Liver (tissue), 9 donors: ENCODE data around the gene ASB2. TPM values are rescaled to one million over a fixed set of nuclear protein-coding genes. Genes with fewer than 3 reads are reported as not detected.

Experiments used
- DNase-seq: peaks from one replicate; pipeline ENCODE4 v3.0.0-alpha.2; 2017; ENCODE audit warnings: low spot score
- H3K27ac ChIP-seq, 2 donors: one replicate each; pipeline ENCODE4 v1.7.0; 2013; ENCODE audit warnings: inconsistent platforms in 2 of 2, low read length in 2 of 2, control low read depth in 1 of 2, low read depth in 1 of 2, mild to moderate bottlenecking in 1 of 2
- H3K27me3 ChIP-seq, 4 donors: one replicate each; pipeline versions ENCODE4 v1.6.1 to v1.7.0; 2013; ENCODE audit warnings: low read length in 3 of 4, inconsistent platforms in 1 of 4, mild to moderate bottlenecking in 1 of 4, moderate library complexity in 1 of 4; ENCODE audit not compliant: control insufficient read depth in 4 of 4, insufficient read depth in 4 of 4
- H3K36me3 ChIP-seq, 4 donors: one replicate each; pipeline versions ENCODE4 v1.6.1 to v1.7.0; 2013; ENCODE audit warnings: low read length in 3 of 4, mild to moderate bottlenecking in 3 of 4, low read depth in 1 of 4, moderate library complexity in 1 of 4; ENCODE audit not compliant: control insufficient read depth in 4 of 4, insufficient read depth in 3 of 4
- H3K4me1 ChIP-seq, 4 donors: one replicate each; pipeline versions ENCODE4 v1.6.1 to v1.7.0; 2013; ENCODE audit warnings: low read length in 3 of 4, mild to moderate bottlenecking in 3 of 4, moderate library complexity in 1 of 4; ENCODE audit not compliant: control insufficient read depth in 4 of 4, insufficient read depth in 4 of 4
- H3K4me3 ChIP-seq, 3 donors: one replicate each; pipeline versions ENCODE4 v1.6.1 to v1.7.0; 2013; ENCODE audit warnings: low read length in 3 of 3, control low read depth in 1 of 3, low read depth in 1 of 3, mild to moderate bottlenecking in 1 of 3
- H3K9ac ChIP-seq, 2 donors: one replicate each; pipeline ENCODE4 v1.7.0; 2013; ENCODE audit warnings: low read length in 2 of 2, mild to moderate bottlenecking in 2 of 2, moderate library complexity in 2 of 2, control low read depth in 1 of 2, low read depth in 1 of 2
- H3K9me3 ChIP-seq, 4 donors: one replicate each; pipeline versions ENCODE4 v1.6.1 to v1.7.0; 2013; ENCODE audit warnings: low read length in 3 of 4; ENCODE audit not compliant: control insufficient read depth in 4 of 4
- EGR1 ChIP-seq, 2 donors: IDR thresholded peaks; 2 replicates each; pipeline ENCODE4 v1.6.1; 2016 to 2018; ENCODE audit warnings: antibody characterized with exemption in 2 of 2, low read depth in 2 of 2
- FOXA1 ChIP-seq: IDR thresholded peaks from 2 replicates; pipeline ENCODE4 v1.6.1; 2016; ENCODE audit warnings: antibody characterized with exemption
- FOXA2 ChIP-seq: IDR thresholded peaks from 2 replicates; pipeline ENCODE4 v1.6.1; 2016; ENCODE audit warnings: antibody characterized with exemption
- GABPA ChIP-seq, 2 donors: IDR thresholded peaks in 1 of 2; conservative IDR thresholded peaks in 1 of 2; 2 replicates each; pipeline ENCODE4 v1.6.1; 2016; ENCODE audit warnings: antibody characterized with exemption in 2 of 2, mild to moderate bottlenecking in 1 of 2, moderate library complexity in 1 of 2
- HNF4A ChIP-seq, 2 donors: conservative IDR thresholded peaks; 2 replicates each; pipeline ENCODE4 v1.6.1; 2016; ENCODE audit warnings: antibody characterized with exemption in 2 of 2, mild to moderate bottlenecking in 2 of 2
- HNF4G ChIP-seq: IDR thresholded peaks from 2 replicates; pipeline ENCODE4 v1.6.1; 2016; ENCODE audit warnings: antibody characterized with exemption
- JUND ChIP-seq, 2 donors: IDR thresholded peaks; 2 replicates each; pipeline ENCODE4 v1.6.1; 2016; ENCODE audit warnings: antibody characterized with exemption in 2 of 2
- MAX ChIP-seq: IDR thresholded peaks from 2 replicates; pipeline ENCODE4 v1.6.1; 2016; ENCODE audit warnings: antibody characterized with exemption
- NR2F2 ChIP-seq: IDR thresholded peaks from 2 replicates; pipeline ENCODE4 v1.6.1; 2016; ENCODE audit warnings: antibody characterized with exemption
- RAD21 ChIP-seq, 2 donors: IDR thresholded peaks; 2 replicates each; pipeline ENCODE4 v1.6.1; 2016; ENCODE audit warnings: antibody characterized with exemption in 2 of 2, mild to moderate bottlenecking in 2 of 2
- RXRA ChIP-seq, 2 donors: IDR thresholded peaks; 2 replicates each; pipeline ENCODE4 v1.6.1; 2017 to 2018; ENCODE audit warnings: antibody characterized with exemption in 2 of 2, mild to moderate bottlenecking in 1 of 2
- SP1 ChIP-seq: IDR thresholded peaks from 2 replicates; pipeline ENCODE4 v1.6.1; 2018; ENCODE audit warnings: antibody characterized with exemption, mild to moderate bottlenecking
- TAF1 ChIP-seq: conservative IDR thresholded peaks from 2 replicates; pipeline ENCODE4 v1.6.1; 2016; ENCODE audit warnings: antibody characterized with exemption, mild to moderate bottlenecking
- YY1 ChIP-seq: IDR thresholded peaks from 2 replicates; pipeline ENCODE4 v1.6.1; 2016; ENCODE audit warnings: antibody characterized with exemption, mild to moderate bottlenecking
- WGBS: extraction: QIAGEN DNeasy Blood & Tissue Kit; methylation state at CpG from one replicate; pipeline ENCODE4 v1.1.7; 2013; 5-methylcytosine and 5-hydroxymethylcytosine counted together
- polyA plus RNA-seq, 2 donors: library from polyadenylated mRNA; stranded (reverse) in 1 of 2; unstranded in 1 of 2; fragments of 200-250 nt in 1 of 2; fragments of >200 nt in 1 of 2; fragmentation: Nextera tagmentation in 1 of 2; extraction: Ambion mirVana in 1 of 2; gene quantifications; one replicate each; pipeline versions ENCODE4 v1.2.1 to v1.2.3, GENCODE V29; 2013 to 2015
- total RNA-seq, 2 donors: library from RNA; depleted of rRNA; stranded (reverse); fragments of >200 nt; gene quantifications; one replicate each; pipeline ENCODE4 v1.2.3, GENCODE V29; 2014
- TF ChIP-seq, protein P1 (sequence below): IDR thresholded peaks from 2 replicates; pipeline ENCODE4 v1.6.1; 2016; ENCODE audit warnings: antibody characterized with exemption
- TF ChIP-seq, protein P2 (sequence below): IDR thresholded peaks from 2 replicates; pipeline ENCODE4 v1.6.1; 2016; ENCODE audit warnings: antibody characterized with exemption, mild to moderate bottlenecking
- TF ChIP-seq, protein P3 (sequence below): fragments of 150-350 bp; IDR thresholded peaks from 2 replicates; pipeline ENCODE4 v1.5.1; 2017; ENCODE audit warnings: improper control_type of control experiment, low read depth, low read length; ENCODE audit not compliant: missing input control
- donor health status: healthy.
- donor health status: healthy.
- donor health status: healthy.
- donor health status: healthy.
- donor health status: healthy.

The ASB2 gene
- total and polyA plus RNA-seq, 4 donors: 0.18 to 0.56 (median 0.38) TPM

DNA sequence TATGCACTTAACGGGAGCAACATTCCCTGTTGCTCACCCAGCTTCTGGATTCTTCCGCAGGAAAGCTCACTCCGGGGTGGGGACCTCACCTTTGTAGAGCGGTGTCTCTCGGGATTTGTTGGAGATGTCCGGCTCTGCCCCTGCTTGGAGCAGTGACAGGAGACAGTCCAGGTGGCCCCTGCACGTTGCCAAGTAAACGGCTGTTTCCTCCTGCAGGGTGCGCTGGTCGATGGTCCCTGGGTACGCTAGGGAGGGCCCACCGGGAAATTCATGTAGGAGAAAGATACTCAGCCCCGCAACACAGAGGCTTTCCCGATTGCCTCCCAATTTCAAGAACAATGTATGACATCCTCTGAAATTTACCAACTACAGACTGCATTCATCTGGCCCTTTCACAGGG, 23.1 kb downstream of the ASB2 start:
- Histone ChIP-seq H3K4me1 (peaks cover 3 to 13% (median 9%) of the 10 kb centered on the region in 4 donors), H3K9ac (no peak overlapping the region)

DNA sequence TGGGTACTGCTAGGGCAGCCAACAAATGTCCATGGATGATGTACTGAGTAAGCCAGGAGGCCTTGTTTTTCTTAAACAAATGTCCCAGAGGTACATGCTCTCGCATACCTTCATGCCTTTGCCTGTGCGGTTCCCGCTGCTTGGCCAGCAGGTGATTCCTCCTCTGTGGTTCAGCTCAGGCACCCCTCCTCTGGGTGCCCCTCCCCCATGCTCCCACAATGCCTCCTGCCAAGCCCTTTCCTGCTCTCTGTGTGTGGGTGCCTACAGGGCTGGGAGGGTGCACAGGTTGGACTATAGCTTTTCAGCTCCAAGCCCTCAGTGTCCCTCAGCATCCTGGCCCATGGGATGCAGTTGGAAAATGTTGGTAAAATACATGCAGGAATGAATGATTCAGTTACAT, 23.5 kb downstream of the ASB2 start:
- WGBS: 83% methylated on average over 3 of the region's 3 CpGs
- Histone ChIP-seq H3K27me3 (no peaks in the 10 kb centered on the region), H3K4me1 (peaks cover 3 to 13% (median 9%) of the 10 kb centered on the region in 4 donors), H3K9ac (no peak overlapping the region), H3K9me3 (no peaks in the 10 kb centered on the region), H3K27ac (no peak overlapping the region), H3K4me3 (no peak overlapping the region), H3K36me3 (no peaks in the 10 kb centered on the region)
- DNase-seq: no peak
- no peak for TF ChIP-seq RXRA (IDR thresholded peaks at IDR 0.05)
- TF ChIP-seq, protein P1, sequence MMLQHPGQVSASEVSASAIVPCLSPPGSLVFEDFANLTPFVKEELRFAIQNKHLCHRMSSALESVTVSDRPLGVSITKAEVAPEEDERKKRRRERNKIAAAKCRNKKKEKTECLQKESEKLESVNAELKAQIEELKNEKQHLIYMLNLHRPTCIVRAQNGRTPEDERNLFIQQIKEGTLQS: no peak
- no peak for TF ChIP-seq FOXA1
- TF ChIP-seq NR2F2: no peak
- no peak for TF ChIP-seq EGR1 (IDR thresholded peaks at IDR 0.05; ENCODE audit: low read depth in 2 of 2)
- no peak for TF ChIP-seq MAX
- no peak for TF ChIP-seq RAD21 (IDR thresholded peaks at IDR 0.05)
- TF ChIP-seq JUND (IDR thresholded peaks at IDR 0.05): no peak
- no peak for TF ChIP-seq TAF1
- no peak for TF ChIP-seq SP1
- no peak for TF ChIP-seq YY1
- TF ChIP-seq HNF4G: no peak
- TF ChIP-seq, protein P2, sequence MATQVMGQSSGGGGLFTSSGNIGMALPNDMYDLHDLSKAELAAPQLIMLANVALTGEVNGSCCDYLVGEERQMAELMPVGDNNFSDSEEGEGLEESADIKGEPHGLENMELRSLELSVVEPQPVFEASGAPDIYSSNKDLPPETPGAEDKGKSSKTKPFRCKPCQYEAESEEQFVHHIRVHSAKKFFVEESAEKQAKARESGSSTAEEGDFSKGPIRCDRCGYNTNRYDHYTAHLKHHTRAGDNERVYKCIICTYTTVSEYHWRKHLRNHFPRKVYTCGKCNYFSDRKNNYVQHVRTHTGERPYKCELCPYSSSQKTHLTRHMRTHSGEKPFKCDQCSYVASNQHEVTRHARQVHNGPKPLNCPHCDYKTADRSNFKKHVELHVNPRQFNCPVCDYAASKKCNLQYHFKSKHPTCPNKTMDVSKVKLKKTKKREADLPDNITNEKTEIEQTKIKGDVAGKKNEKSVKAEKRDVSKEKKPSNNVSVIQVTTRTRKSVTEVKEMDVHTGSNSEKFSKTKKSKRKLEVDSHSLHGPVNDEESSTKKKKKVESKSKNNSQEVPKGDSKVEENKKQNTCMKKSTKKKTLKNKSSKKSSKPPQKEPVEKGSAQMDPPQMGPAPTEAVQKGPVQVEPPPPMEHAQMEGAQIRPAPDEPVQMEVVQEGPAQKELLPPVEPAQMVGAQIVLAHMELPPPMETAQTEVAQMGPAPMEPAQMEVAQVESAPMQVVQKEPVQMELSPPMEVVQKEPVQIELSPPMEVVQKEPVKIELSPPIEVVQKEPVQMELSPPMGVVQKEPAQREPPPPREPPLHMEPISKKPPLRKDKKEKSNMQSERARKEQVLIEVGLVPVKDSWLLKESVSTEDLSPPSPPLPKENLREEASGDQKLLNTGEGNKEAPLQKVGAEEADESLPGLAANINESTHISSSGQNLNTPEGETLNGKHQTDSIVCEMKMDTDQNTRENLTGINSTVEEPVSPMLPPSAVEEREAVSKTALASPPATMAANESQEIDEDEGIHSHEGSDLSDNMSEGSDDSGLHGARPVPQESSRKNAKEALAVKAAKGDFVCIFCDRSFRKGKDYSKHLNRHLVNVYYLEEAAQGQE: no peak
- TF ChIP-seq HNF4A (conservative IDR thresholded peaks at IDR 0.05): no peak

More for the DNA sequence above, 23.1 kb downstream of the ASB2 start:
- Histone ChIP-seq H3K4me3 (no peak overlapping the region), H3K9me3 (no peaks in the 10 kb centered on the region), H3K27ac (no peak overlapping the region), H3K36me3 (no peaks in the 10 kb centered on the region), H3K27me3 (no peaks in the 10 kb centered on the region)
- WGBS: 65% methylated on average over 14 of the region's 14 CpGs
- DNase-seq: no peak
- no peak for TF ChIP-seq FOXA1
- TF ChIP-seq YY1: no peak
- TF ChIP-seq HNF4A (conservative IDR thresholded peaks at IDR 0.05): no peak
- TF ChIP-seq, protein P2: no peak
- no peak for TF ChIP-seq FOXA2
- no peak for TF ChIP-seq MAX
- no peak for TF ChIP-seq SP1
- TF ChIP-seq, protein P1: no peak
- TF ChIP-seq JUND (IDR thresholded peaks at IDR 0.05): no peak
- TF ChIP-seq HNF4G: no peak
- TF ChIP-seq GABPA (IDR thresholded peaks at IDR 0.05 in 1 of 2, conservative IDR thresholded peaks at IDR 0.05 in 1 of 2): no peak
- no peak for TF ChIP-seq RAD21 (IDR thresholded peaks at IDR 0.05)
- no peak for TF ChIP-seq EGR1 (IDR thresholded peaks at IDR 0.05; ENCODE audit: low read depth in 2 of 2)
- no peak for TF ChIP-seq TAF1
- TF ChIP-seq, protein P3, sequence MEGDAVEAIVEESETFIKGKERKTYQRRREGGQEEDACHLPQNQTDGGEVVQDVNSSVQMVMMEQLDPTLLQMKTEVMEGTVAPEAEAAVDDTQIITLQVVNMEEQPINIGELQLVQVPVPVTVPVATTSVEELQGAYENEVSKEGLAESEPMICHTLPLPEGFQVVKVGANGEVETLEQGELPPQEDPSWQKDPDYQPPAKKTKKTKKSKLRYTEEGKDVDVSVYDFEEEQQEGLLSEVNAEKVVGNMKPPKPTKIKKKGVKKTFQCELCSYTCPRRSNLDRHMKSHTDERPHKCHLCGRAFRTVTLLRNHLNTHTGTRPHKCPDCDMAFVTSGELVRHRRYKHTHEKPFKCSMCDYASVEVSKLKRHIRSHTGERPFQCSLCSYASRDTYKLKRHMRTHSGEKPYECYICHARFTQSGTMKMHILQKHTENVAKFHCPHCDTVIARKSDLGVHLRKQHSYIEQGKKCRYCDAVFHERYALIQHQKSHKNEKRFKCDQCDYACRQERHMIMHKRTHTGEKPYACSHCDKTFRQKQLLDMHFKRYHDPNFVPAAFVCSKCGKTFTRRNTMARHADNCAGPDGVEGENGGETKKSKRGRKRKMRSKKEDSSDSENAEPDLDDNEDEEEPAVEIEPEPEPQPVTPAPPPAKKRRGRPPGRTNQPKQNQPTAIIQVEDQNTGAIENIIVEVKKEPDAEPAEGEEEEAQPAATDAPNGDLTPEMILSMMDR: no peak
- TF ChIP-seq RXRA (IDR thresholded peaks at IDR 0.05): no peak
